GM12875 (cell line): Measurements from ENCODE around the gene SLC13A2.

Source experiments
- H3K4me3 ChIP-seq: one replicate; pipeline ENCODE4 v1.5.1; 2011; ENCODE audit warnings: low read depth, low read length, control low read depth
- TF ChIP-seq, protein P1 (sequence below): IDR thresholded peaks from 2 replicates; pipeline ENCODE4 v1.5.1; 2011; ENCODE audit warnings: low read depth, mild to moderate bottlenecking, control low read depth, inconsistent platforms, low read length, moderate library complexity, borderline replicate concordance; ENCODE audit not compliant: insufficient read depth

Gene SLC13A2

GRCh38 chr17:28478712-28479615 is 5.5 kb downstream of the SLC13A2 start:
- no peak overlapping the region for H3K4me3 ChIP-seq
- TF ChIP-seq, protein P1, sequence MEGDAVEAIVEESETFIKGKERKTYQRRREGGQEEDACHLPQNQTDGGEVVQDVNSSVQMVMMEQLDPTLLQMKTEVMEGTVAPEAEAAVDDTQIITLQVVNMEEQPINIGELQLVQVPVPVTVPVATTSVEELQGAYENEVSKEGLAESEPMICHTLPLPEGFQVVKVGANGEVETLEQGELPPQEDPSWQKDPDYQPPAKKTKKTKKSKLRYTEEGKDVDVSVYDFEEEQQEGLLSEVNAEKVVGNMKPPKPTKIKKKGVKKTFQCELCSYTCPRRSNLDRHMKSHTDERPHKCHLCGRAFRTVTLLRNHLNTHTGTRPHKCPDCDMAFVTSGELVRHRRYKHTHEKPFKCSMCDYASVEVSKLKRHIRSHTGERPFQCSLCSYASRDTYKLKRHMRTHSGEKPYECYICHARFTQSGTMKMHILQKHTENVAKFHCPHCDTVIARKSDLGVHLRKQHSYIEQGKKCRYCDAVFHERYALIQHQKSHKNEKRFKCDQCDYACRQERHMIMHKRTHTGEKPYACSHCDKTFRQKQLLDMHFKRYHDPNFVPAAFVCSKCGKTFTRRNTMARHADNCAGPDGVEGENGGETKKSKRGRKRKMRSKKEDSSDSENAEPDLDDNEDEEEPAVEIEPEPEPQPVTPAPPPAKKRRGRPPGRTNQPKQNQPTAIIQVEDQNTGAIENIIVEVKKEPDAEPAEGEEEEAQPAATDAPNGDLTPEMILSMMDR, result no peak

GRCh38 chr17:28480278-28480677 is 6.8 kb downstream of the SLC13A2 start:
- TF ChIP-seq, protein P1, result no peak
- no peak overlapping the region for H3K4me3 ChIP-seq

DNA sequence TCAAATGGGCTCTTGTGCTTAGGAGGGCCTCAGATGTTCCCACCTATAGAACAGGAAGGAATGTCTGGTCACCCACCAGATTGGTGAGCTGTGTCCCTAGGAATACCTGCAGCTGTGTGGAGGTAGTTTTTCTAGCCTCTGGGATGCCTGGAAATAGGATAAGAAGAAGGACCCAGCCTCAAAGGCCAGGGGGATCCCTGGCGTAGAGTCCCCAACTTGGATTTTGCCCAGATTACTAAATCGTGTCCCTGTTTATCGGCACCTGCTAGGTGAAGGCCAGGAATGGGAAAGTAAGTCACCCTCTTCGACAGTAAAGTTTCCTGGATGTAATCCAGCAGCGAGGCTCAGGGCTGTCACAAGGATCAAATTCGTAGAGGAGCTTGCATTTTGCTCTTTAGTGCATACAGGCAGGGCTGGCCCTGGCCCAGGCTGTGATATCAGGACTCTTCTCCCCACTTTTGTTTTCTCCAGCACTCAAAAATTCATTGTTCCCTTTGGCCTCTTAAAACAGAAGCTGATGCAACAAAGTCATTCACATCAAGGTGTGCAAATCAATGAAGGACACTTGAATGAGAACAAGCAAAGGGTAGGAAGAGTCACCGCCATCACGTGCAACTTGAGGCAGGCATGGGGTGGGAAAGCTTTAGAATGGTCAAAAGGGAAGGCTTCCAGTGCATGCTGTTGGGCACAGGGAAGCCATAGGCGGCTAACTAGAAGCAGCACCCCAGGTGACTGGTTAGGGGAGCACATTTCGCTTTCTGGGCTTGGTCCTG is 7.5 kb downstream of the SLC13A2 start:
- TF ChIP-seq, protein P1, result no peak

DNA sequence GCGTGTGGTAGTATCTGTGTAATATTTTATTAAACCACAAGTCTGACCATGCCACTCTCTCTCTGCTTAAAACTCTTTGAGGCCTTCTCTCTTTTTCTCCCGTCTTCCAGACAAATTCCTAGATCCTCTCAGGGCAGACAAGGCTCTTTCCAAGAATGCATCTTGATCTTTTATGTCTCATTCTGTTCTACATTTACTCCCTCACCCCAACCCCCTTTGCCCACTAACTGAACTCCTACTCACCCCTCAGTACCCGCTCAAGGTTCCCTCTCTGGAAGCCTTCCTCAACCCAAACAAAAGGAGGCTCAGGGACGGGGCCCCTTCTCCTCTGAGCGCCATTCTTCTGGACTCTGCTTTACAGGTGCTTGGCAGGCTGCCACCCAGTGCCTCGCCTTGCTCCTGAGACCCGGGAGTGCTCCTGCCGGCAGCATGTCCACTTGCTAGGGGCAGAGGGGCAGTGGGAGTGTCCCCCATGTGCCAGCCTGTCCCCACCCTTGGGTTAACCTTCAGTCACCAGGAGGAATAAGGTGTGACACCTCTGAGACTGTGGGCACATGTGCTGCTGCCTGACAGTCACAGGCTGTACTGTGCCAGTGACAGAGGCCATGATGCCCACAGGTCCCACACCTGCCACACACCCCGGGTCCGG is 9.2 kb downstream of the SLC13A2 start:
- H3K4me3 ChIP-seq, result no peak overlapping the region
- TF ChIP-seq, protein P1, result no peak

More for the DNA sequence above, 7.5 kb downstream of the SLC13A2 start:
- no peak overlapping the region for H3K4me3 ChIP-seq

DNA sequence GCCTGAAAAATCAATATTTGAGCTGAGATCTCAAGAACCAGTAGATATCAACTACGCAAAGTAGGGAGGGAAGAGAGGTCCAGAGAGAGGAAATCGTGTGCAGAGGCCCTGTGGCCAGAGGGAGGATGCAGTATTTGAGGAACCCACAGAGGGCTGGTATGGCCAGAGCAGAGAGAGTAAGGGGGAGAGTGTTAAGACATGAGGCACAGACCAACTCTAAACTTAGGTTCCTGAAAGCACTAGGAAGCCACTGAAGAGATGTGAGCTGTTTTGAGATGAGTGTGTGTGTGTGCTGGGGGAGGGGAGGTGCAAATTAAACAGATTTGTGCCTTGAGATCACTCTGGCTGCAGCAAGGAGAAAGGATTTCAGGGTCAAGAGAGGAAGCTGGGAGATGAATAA is 10.9 kb downstream of the SLC13A2 start:
- no peak overlapping the region for H3K4me3 ChIP-seq
- TF ChIP-seq, protein P1, result no peak

GRCh38 chr17:28485049-28485448 is 11.6 kb downstream of the SLC13A2 start:
- H3K4me3 ChIP-seq, result no peak overlapping the region
- TF ChIP-seq, protein P1, result no peak
